ENCODE results near the gene FER. TPM values are rescaled to one million over a fixed set of nuclear protein-coding genes. Genes with fewer than 3 reads are reported as not detected.
"Not testable (repeated sequence)": the region's sequence is repeated elsewhere in the genome, so short reads cannot be mapped to it uniquely, and the experiment has no call there.

Gene FER
- polyA plus RNA-seq, 5 donors: 10.5 to 22.3 (median 18.9) TPM

DNA sequence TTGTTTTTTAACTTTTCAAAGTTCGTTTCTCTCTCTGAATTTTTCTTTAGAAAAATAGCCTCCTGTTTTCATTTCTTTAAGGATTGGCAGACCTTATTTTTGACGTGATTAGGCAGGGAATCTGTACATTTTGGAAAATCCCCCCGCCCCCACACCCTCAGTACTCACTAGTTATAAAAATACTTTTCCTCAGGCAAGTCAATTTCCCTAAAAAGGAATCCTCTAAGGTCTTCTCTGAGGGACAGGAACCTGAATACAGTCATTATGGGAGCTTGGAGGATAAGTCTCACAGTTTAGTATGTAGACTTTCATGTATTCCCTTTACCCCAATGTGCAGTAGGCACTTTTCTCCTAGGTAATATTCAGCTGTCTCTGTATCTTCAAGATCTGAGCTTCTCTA is 3.9 kb upstream of the FER start:
- DNase-seq: no peak

DNA sequence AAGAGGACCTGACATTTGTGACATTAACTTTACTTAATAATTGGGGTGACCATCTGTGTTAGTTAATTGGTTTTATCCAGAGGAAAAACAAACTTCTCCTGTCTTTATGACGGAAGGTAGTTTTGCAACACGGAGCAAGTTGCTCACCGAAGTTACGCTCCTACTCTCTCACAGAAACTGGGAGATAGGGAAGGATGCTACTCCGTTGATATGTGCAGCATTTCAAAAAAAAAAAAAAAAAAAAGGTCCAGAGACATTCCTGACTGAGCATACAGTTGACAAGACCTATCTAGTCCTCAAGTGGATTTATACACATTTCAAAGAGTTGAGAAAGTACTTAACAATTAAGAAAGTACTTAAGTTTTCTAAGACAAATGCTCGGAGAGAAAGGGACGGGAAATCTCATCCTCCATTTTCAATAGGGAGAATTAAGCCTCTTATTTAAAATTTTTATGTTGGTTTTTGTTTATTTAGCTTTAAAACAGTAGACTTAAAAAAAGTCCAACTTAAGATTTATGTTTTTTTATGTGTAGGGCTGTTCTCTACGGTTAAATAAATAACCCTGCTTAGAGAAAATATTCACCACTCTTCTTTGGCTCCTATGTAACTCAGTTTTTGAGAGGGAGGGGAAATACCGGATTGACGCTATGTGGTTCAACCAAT is 455 bp upstream of the FER start:
- DNase-seq: peak in 1 of 2 donors; percentile 67

DNA sequence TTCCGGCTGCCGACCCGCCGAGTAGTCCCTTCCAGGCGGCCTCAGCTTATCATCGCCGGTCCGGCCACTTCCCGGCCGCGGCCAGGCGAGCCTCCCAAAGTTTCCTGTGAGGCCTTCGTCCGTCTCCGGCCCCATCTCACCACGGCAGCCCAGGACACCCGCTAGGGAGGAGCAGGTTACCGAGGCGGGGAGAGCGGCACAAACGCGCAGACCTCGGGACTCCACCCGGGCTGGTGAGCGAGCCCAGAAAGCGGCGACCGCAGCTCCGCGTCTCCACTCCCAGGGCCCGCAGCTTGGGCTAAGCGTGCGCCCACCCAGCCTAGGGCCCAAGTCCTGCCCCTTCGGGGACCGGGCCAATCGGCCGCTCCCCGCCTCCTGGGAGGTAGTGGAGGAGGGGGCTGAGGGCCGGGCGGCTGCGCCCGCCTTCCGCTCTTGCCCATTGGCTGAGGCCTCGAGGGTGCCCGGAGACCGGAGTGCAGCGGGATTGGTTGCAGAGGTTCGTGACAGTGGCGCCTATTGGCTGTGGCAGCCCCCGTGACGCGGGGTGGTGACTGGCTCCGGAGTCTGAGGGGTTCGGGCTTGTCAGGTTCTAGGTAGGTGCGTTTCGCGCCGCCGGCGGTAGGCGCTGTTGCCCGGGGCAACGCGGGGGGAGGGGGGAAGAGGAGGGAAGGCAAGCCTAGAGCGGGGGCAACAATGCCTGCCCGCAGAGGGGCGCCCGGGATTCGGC is 867 bp downstream of the FER start:
- peak; percentile 99 for DNase-seq

DNA sequence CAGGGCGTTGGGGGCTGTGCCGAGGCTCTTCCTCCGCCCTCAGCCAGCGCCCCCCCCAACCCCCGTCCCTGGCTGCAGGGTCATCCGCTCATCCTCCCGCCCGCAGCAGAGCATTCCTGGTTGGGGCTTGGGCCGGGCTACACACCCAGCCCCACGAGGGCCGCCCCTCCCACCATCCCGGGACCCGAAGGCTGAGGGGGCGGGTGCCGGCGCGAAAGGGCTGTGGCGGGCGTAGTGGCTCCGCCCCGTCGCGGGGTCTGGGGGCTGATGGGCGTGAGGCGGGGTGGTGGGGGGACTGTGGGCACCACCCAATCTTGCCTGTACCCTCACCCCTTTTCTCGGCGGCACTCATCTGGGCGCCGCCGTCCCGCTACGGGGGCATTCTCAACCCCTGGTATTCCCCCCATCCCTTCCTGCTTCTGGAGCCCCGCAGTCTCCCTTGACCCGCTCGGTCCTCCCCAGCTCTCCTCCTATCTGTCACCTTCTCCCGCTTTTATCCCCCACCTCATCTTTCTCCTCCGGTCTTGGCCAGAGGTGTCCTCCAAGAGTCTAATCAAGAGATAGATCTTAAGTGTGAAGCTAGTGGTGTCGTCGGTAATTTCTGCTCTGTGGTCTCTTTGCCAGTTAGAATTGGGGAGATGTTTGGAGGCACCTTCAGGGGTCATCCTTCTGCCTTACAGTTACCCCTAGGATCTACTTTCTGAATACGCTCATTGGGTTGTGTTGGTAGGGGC is 1.6 kb downstream of the FER start:
- peak in 1 of 2 donors; percentile 14 for DNase-seq

DNA sequence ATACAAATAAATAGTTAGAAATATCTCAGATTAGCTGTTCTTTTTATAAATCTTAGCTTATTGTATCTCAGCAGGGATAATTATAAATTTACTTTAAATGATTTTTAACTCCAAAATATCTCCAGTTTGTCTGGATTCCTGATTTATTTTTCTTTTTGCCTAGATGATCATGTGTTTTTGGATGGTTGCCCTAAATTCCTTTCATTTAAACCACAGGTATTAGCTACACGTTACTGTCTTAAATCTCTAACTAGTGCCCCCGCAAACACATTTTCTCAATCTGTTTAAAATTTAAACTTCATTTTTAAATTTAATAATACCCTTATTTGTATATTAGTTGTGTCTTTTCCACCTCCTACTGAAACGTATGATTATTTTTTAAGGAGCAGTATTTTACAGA is 5.6 kb downstream of the FER start:
- DNase-seq: no peak

DNA sequence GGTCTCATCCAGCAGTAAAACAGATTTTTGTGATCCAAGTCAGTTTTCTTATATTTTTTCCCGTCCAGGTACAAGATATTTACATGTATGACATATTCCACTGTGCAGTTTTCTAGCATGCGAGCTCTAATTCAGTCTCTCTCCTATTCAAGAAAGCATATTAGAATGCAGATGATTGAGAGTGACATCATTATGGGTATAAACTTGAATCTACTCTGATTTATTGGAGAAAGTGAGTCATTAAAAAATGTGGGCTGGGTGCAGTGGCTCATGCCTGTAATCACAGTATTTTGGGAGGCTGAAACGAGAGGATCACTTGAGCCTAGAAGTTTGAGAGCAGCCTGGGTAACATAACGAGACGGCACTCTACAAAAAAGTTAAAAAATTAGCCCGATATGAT is 6.2 kb downstream of the FER start:
- no peak for DNase-seq

DNA sequence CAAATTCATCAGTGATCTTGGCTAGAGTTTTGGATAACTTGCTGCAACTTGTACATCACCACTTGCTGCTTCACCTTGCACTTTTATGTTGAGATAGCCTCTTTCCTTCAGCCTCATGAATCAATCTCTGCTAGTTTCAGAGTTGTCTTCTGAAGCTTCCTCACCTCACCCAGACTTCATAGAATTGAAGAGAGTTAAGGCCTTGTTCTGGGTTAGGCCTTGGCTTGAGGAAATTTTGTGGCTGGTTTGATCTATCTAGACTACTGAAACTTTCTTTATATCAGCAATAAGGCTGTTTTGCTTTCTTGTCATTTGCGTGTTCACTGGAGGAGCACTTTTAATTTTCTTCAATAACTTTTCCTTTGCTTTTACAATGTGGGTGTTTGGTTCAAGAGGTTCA is 12.8 kb downstream of the FER start:
- no peak for DNase-seq

- no peak for DNase-seq
Measured at GRCh38 chr5:108762660-108763059, 15.0 kb downstream of the FER start.

- DNase-seq: no peak
Measured at GRCh38 chr5:108763222-108763916, 15.7 kb downstream of the FER start.

GRCh38 chr5:108765647-108766046 is 17.9 kb downstream of the FER start:
- DNase-seq: no peak

DNA sequence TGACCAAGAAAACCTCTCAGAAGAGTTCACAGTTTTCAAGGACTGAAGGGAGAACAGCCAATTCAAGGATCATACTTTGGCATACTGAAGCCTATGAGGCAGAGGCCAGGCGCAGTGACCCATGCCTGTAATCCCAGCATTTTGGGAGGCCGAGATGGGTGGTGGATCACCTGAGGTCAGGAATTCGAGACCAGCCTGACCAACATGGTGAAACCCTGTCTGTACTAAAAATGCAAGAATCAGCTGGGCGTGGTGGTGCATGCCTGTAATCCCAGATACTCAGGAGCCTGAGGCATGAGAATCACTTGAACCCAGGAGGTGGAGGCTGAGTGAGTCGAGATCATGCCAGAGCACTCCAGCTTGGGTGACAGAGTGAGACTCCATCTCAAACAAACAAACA is 19.2 kb downstream of the FER start:
- not testable (repeated sequence) for DNase-seq

- DNase-seq: no peak
Measured at GRCh38 chr5:108769352-108769751, 21.7 kb downstream of the FER start.

- DNase-seq: no peak
Measured at GRCh38 chr5:108772626-108773025, 24.9 kb downstream of the FER start.

GRCh38 chr5:108773330-108773729 is 25.6 kb downstream of the FER start:
- DNase-seq: no peak

- not testable (repeated sequence) for DNase-seq
Measured at GRCh38 chr5:108774079-108774478, 26.4 kb downstream of the FER start.

- DNase-seq: not testable (repeated sequence)
Measured at GRCh38 chr5:108777582-108777981, 29.9 kb downstream of the FER start.

DNA sequence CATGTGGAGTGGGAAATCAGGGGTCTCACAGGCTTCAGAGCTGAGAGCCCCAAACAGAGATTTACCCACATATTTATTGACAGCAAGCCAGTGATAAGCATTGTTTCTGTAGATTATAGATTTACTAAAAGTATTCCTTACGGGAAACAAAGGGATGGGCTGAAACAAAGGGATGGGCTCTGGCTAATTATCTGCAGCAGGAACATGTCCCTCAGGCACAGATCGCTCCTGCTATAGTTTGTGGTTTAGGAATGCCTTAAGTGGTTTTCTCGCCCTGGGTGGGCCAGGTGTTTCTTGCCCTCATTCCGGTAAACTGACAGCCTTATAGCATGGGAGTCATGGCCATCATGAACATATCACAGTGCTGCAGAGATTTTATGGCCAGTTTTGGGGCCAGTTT is 36.9 kb downstream of the FER start:
- not testable (repeated sequence) for DNase-seq

DNA sequence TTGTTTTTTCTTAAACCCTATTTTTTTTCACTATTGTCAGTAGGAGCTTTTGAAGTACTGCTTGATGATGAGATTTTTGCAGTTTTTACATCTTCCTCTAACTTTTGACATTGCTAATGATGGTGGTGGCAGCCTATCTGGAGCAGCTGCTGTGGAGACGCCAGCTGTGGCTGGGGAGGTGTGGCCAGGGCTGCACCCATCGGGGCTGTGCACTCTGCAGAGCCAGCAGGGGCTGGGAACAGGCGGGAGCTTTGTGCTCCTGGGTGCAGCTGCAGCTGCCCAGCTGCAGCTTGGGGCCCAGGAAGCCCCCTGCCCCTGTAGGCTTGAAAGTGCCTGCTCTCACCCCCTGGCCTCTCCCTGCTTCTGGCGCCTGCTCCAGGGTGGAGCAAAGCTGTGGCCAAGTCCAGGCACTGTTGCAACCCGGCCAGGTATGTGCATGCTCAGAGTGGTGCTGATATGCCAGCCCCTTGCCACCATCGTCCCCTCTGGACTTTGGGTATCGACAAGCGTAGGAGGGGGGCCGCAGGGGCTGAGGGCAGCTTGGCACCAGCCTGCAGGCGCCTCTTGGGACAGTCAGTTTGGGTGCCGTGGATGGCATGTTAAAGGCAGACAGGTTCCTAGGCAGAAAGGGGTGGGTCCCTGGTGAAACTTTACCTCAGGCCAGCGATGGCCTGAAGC is 39.2 kb downstream of the FER start:
- DNase-seq: no peak

GRCh38 chr5:108788142-108788541 is 40.4 kb downstream of the FER start:
- DNase-seq: no peak

DNA sequence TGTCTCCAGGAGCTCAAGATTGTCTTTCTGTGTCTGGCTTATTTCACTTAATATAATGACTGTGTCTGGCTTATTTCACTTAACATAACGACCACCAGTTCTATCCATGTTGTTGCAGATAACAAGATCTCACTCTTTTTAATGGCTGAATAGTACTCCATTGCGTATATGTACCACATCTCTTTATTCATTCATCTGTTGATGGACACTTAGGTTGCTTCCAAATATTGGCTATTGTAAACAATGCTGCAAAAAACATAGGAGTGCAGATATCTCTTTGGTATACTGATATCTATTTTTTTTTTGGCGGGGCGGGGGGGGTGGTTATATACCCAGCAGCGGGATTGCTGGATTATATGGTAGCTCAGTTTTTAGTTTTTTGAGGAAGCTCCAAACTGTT is 45.5 kb downstream of the FER start:
- no peak for DNase-seq

DNA sequence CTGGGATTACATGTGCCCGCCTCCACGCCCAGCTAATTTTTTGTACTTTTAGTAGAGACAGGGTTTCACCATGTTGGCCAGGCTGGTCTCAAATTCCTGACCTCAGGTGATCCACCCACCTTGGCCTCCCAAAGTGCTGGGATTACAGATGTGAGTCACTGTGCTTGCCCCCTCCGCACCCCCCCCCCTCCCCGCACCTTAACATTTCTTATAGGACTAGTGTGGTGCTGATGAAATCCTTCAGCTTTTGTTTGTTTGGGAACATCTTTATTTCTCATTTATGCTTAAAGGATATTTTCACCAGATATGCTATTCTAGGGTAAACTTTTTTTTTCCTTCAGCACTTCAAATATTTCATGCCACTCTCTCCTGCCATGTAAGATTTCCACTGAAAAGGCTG is 46.7 kb downstream of the FER start:
- DNase-seq: not testable (repeated sequence)

DNA sequence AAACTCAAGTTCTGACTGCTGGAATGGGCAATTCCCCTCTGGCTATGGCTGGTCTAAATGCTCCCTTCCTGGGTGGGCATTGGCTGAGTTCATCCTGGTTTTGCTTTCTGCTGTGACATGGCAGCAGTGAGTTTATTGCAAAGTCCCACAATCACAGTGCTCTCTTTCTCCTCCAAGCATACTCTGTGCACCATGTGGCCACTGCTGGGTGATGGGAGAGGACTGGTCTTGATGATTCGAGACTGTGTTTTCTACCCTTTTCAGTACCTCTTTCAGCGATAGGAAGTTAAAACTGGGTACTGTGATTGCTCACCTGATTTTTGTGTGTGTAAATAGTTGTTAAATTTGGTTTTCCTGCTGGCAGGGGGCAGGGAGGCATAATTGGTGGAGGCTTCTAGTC is 49.7 kb downstream of the FER start:
- no peak for DNase-seq
